ENCODE measurements around the gene RFX4.

- TF ChIP-seq, protein P1, sequence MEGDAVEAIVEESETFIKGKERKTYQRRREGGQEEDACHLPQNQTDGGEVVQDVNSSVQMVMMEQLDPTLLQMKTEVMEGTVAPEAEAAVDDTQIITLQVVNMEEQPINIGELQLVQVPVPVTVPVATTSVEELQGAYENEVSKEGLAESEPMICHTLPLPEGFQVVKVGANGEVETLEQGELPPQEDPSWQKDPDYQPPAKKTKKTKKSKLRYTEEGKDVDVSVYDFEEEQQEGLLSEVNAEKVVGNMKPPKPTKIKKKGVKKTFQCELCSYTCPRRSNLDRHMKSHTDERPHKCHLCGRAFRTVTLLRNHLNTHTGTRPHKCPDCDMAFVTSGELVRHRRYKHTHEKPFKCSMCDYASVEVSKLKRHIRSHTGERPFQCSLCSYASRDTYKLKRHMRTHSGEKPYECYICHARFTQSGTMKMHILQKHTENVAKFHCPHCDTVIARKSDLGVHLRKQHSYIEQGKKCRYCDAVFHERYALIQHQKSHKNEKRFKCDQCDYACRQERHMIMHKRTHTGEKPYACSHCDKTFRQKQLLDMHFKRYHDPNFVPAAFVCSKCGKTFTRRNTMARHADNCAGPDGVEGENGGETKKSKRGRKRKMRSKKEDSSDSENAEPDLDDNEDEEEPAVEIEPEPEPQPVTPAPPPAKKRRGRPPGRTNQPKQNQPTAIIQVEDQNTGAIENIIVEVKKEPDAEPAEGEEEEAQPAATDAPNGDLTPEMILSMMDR (IDR thresholded peaks at IDR 0.05) = no peak
- TF ChIP-seq EZH2 (IDR thresholded peaks at IDR 0.05) = no peak
- TF ChIP-seq EZH2phosphoT487 (IDR thresholded peaks at IDR 0.05) = no peak
Observed at GRCh38 chr12:106633451-106633823, 50.6 kb downstream of the RFX4 start.

All from neural progenitor cell (in vitro differentiated cells).